Ishikawa (cell line): ENCODE data around the gene UFM1.

Source experiments
- CEBPB ChIP-seq: IDR thresholded peaks from 2 replicates; pipeline ENCODE4 v1.6.1; 2012
- EP300 ChIP-seq: IDR thresholded peaks from 2 replicates; pipeline ENCODE4 v1.6.1; 2012; ENCODE audit warnings: borderline replicate concordance
- FOXM1 ChIP-seq: IDR thresholded peaks from 2 replicates; pipeline ENCODE4 v1.6.1; 2012; ENCODE audit warnings: low read depth, borderline replicate concordance
- NFIC ChIP-seq: IDR thresholded peaks from 2 replicates; pipeline ENCODE4 v1.6.1; 2012
- TAF1 ChIP-seq: IDR thresholded peaks from 2 replicates; pipeline ENCODE4 v1.6.1; 2012; ENCODE audit warnings: low read depth, mild to moderate bottlenecking
- ZBTB7A ChIP-seq: IDR thresholded peaks from 2 replicates; pipeline ENCODE4 v1.6.1; 2012; ENCODE audit warnings: low read depth
- TF ChIP-seq, protein P1 (sequence below): IDR thresholded peaks from 2 replicates; pipeline ENCODE4 v1.6.1; 2012; ENCODE audit warnings: low read depth, mild to moderate bottlenecking
- TF ChIP-seq, protein P2 (sequence below): IDR thresholded peaks from 2 replicates; pipeline ENCODE4 v1.6.1; 2012

DNA sequence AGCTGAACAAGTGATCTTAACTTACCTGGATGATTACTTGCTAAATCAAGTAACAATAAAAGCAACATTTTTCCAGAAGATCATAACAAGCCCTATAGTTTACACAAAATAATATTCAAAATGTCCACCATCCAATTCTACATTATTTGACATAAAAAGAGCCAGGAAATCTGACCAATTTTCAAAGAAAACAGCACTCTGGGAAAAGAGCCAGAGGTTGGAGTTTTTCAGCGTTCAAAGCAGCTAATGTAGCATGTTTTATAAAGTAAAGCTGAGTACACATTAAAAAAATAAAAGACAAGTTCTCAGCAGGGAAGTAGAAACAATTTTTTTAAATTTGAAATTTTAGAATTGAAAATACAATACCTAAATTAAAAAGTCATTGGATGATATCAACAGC is 62.6 kb downstream of the UFM1 start:
- TF ChIP-seq EP300 = no peak
- no peak for TF ChIP-seq TAF1
- TF ChIP-seq, protein P1, sequence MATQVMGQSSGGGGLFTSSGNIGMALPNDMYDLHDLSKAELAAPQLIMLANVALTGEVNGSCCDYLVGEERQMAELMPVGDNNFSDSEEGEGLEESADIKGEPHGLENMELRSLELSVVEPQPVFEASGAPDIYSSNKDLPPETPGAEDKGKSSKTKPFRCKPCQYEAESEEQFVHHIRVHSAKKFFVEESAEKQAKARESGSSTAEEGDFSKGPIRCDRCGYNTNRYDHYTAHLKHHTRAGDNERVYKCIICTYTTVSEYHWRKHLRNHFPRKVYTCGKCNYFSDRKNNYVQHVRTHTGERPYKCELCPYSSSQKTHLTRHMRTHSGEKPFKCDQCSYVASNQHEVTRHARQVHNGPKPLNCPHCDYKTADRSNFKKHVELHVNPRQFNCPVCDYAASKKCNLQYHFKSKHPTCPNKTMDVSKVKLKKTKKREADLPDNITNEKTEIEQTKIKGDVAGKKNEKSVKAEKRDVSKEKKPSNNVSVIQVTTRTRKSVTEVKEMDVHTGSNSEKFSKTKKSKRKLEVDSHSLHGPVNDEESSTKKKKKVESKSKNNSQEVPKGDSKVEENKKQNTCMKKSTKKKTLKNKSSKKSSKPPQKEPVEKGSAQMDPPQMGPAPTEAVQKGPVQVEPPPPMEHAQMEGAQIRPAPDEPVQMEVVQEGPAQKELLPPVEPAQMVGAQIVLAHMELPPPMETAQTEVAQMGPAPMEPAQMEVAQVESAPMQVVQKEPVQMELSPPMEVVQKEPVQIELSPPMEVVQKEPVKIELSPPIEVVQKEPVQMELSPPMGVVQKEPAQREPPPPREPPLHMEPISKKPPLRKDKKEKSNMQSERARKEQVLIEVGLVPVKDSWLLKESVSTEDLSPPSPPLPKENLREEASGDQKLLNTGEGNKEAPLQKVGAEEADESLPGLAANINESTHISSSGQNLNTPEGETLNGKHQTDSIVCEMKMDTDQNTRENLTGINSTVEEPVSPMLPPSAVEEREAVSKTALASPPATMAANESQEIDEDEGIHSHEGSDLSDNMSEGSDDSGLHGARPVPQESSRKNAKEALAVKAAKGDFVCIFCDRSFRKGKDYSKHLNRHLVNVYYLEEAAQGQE = no peak
- TF ChIP-seq NFIC = no peak
- TF ChIP-seq, protein P2, sequence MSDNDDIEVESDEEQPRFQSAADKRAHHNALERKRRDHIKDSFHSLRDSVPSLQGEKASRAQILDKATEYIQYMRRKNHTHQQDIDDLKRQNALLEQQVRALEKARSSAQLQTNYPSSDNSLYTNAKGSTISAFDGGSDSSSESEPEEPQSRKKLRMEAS = no peak
- TF ChIP-seq FOXM1 = no peak
- no peak for TF ChIP-seq CEBPB
- TF ChIP-seq ZBTB7A = no peak
